ENCODE measurements around the gene TMEM94.

Gene TMEM94

DNA sequence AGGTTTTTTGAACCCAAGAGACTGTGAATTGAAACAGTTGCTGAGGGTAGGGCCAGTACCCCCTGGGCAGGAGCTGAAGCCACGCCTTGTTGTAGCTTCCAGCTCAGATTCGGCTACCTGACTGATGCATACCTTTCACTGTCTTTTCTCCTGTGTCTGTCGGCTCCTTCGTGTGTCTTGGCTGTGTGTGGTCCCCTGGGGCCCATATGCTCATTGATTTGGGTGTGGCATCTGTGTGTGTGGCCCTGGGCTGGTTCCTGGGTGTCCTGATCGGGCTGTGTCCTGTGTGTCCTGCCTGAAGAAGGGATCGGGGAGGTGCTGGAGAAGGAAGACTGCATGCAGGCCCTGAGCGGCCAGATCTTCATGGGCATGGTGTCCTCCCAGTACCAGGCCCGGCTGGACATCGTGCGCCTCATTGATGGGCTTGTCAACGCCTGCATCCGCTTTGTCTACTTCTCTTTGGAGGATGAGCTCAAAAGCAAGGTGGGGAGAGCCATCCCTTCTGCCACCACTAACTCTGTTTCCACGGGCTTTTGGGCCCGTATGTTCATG lies 38.0 kb downstream of the TMEM94 start:
- no peak for DNase-seq

- no peak for DNase-seq
These were observed 39.6 kb downstream of the TMEM94 start for GRCh38 chr17:75496005-75496404.

DNA sequence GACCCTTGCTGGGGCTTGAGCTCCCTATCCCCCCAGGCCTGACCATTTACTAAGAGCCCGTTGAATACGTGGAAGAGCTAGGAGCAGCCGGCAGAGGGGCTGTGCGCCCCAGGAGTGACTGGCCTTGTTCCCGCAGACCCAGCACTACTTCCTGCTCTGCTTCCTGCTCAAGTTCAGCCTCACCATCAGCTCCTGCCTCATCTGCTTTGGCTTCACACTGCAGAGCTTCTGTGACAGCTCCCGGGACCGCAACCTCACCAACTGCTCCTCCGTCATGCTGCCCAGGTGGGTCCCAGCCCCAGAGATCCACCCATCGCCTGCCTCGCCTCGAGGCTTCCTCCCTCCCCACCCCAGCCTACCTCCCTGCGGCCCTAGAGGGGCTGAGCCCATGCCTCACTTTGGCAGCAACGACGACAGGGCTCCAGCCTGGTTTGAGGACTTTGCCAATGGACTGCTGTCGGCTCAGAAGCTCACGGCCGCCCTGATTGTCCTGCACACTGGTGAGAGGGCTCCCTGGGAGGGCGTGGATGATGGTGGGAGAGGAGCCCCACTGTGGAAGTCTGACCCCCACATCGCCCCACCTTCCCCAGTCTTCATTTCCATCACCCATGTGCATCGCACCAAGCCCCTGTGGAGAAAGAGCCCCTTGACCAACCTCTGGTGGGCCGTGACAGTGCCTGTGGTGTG lies 41.7 kb downstream of the TMEM94 start:
- DNase-seq: no peak

GRCh38 chr17:75498726-75499213 lies 42.3 kb downstream of the TMEM94 start:
- DNase-seq: no peak

DNA sequence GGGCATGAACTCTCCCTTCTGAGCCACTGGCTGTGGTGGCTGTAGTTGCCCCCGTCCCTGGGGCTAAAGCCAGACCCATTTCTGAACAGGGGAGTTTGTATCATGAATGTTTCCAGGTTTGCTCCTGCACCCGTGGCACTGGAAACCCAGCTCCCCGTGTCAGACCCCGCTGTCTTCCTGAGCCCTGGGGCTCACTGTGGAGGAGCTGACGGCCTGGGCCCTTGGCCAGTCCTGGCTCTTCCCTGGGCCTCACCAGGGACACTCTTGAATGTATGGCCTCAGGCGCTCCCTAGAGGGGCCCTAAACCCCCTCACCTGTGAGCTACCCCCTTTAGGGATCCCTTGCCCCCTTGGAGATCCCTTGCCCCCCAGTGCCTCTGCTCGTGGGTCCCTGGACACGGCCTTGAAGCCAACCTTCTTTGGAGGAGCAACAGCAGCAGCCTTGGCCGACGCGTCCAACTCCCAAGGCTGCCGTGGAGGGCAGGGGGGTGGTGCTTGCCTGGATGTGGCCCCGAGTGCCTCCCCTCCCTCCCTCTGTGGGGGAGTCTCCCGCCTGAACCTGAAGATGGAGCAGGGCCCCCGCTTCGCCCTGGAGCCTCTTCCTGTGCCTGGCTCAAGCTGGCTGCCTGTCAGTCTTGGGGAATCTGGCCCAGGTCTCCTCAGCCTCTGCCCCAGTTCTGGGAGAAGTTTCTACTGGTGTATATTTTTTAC lies 43.0 kb downstream of the TMEM94 start:
- DNase-seq: peak in 3 of 58 donors; percentile 21 to 36 (median 28)

GRCh38 chr17:75500419-75501216 lies 44.2 kb downstream of the TMEM94 start:
- DNase-seq: no peak

DNA sequence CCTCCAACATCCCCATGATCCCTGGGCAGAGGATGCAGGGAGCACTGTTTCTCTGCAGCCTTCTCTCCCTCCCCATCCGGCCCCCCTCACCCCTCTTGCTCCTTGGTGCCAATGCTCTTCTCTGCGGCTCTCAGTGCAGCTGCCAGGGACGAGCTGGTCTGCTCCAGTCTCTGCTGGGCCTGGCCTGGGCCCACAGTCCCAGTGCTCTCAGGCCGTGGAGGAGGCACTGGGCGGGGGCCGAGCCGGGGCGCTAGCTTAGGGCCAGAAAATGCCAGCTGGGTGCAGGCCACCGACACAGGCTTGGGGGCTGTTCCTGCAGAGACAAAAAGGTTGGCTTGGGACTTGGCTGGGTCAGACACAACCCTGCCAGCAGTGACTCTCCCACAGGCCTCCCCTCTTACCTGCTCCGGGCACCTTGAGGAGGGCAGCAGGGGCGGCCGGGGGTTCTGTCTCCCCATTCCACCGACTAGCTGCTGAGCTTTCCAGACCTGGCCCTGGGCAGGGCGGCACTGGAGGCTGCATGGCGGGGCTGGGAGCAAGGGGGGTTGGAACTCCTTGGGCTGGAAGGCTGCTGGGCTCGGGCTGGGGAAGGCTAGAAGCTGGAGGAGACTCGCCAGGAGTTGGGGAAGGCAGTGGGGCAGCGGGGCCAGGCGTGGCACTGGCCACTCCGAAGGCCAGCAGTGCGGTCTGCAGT lies 45.1 kb downstream of the TMEM94 start:
- DNase-seq: peak in 56 of 58 donors; percentile 19 to 93 (median 78)

DNA sequence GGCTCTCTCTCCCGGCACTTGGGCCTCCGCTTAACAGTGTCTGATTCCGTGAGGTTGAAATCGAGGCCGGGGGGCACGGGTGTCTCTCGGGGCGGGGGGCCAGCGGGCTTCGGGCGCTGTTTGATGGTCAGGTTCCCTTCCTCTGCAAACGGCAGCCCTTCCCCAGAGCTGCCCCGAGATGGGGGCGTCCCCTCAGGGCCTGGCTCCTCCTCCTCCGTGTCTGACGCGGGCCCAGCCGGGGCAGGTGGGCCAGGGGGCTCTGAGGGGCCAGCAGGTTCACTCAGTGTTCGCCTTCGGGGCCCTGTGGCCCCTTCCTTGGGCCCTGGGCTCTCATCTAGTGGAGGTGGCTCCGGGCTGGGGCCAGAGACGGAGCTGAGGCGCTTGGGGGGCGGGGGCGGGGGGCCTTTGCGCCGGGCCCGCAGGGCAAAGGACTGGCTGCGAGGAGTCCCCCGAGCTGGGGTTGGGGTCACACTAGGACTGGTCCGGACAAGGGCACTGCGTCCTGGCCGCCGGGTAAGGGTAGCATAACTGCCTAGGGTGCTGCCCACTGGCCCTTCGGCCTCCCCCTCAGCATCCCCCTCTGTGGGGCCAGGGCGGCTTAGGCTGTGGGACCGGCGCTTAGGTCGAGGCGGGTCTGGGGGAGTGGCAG lies 45.8 kb downstream of the TMEM94 start:
- DNase-seq: no peak

- DNase-seq: no peak
These were observed 46.4 kb downstream of the TMEM94 start for GRCh38 chr17:75502721-75503329.

- DNase-seq: no peak
These were observed 47.0 kb downstream of the TMEM94 start for GRCh38 chr17:75503337-75503950.

DNA sequence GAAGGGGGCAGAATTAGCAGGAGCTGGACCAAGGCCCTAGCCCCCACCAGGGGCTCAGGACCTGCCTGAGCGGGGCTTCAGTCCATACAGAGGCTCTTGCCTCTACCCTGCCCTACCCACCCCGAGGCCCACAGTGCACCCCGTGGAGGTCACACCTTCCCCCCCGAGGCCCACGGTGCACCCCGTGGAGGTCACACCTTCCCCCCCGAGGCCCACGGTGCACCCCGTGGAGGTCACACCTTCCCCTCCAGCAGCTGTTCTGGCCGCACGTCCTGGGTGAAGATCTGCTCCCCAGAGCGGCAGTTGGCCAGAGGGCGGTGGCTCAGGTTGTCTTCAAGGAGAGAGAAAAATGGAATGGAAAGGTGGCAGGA lies 47.5 kb downstream of the TMEM94 start:
- DNase-seq: no peak

DNA sequence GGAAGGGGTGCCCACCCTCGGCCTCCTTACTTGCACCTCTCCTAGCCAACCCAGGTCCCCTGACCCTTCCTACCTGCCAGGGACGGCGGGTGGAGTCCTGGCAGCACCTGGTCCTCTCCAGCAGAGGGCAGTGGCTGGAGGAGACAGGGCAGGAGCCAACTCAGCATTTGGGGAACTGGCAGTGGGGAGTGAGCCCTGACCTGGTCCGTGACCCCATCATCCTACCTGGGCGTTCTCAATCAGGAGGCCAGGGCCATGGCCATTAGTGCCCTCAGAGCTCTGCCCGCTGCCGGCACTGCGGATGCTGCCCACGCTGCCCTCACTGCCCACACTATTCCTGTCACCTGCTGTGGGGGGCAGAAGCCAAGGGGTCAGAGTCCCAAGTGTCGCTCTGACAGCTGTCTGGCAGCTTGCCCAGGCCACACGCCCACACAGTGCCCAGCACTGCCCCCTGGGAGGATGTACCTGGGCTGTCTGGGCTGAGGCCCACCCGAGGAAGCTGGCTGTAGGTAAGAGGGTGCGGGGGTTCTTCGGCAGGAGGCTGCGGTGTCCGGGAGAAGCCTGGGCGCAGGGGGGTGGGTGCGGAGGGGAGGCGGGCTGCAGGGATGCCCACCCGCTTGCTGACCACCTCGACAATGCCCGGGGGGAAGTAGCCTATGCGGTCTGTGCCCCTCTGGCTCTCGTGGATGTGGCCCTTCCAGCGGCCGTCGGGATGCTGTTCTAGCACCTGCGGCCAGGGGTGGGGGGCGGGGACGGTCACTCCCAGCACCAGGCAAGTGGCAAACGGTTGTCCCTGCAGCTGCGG lies 48.1 kb downstream of the TMEM94 start:
- peak in 2 of 58 donors; percentile 15 to 26 for DNase-seq

DNA sequence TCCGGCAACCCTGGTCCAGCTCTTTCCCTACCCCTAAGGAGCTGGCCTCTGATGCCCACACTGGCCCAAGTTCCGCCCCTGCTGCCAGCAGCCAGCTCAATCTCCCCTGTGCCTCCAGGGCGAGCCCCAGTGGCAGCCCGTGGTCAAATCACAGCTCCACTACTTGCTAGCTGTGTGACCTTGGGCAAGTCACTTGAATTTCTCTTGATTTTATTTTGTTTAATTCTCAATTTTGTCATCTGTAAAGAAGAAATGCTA lies 48.6 kb downstream of the TMEM94 start:
- DNase-seq: no peak

DNA sequence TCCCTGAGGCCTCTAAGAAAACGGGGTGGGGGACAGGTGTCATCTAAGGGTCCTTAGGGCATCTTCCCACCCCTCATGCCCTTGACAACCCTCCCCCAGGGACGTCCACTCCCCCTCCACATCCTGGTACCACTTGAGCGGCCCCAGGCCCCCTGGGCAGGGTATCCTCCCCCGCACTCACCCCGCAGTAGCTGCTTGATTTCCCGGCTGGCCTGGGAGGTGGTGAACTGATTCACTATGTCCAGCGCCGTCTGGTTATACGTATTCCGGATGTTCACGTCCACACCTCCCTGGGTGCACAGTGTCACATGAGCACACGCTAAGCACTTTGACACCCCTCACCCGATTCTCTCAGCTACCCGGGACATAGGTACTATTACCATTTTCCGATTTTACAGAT lies 49.2 kb downstream of the TMEM94 start:
- DNase-seq: no peak

DNA sequence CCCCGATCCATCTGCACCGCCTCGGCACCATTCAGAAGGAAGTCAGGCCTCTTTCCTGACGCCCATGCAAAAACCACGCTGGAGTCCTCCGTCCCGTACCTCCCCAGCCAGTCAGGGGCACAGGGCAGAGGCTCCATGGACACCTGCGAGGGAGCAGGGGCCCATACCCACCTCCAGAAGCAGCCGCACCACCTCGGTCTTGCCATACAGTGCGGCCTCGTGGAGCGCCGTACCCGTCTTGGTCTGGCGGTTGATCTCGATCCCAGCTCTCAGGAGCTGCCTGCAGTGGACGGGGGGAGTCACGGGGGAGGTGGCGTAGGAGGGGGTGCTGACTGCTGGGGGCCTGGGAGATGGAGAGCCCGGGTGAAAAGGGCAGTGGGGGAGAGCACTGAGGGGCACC lies 49.7 kb downstream of the TMEM94 start:
- DNase-seq: no peak

DNA sequence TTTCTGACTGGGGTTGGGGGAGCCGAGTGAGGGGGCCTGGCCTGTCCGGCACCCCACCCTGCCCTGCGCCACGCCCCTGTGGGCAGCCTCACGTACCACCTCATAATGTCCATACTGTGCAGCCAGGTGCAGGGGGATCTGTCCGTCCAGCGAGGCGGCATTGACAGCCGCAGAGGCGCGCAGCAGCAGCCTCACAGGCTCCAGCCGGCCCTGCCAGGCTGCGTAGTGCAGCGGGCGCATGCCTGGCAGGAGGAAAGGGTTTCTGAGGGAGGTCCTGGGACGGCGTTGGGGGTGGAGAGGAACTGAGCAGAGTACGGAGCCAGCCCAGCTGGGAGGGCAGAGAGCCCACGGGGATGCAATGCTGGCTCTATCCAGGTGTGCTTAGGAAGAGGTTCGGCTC lies 50.5 kb downstream of the TMEM94 start:
- peak in 4 of 58 donors; percentile 21 to 55 (median 34) for DNase-seq

DNA sequence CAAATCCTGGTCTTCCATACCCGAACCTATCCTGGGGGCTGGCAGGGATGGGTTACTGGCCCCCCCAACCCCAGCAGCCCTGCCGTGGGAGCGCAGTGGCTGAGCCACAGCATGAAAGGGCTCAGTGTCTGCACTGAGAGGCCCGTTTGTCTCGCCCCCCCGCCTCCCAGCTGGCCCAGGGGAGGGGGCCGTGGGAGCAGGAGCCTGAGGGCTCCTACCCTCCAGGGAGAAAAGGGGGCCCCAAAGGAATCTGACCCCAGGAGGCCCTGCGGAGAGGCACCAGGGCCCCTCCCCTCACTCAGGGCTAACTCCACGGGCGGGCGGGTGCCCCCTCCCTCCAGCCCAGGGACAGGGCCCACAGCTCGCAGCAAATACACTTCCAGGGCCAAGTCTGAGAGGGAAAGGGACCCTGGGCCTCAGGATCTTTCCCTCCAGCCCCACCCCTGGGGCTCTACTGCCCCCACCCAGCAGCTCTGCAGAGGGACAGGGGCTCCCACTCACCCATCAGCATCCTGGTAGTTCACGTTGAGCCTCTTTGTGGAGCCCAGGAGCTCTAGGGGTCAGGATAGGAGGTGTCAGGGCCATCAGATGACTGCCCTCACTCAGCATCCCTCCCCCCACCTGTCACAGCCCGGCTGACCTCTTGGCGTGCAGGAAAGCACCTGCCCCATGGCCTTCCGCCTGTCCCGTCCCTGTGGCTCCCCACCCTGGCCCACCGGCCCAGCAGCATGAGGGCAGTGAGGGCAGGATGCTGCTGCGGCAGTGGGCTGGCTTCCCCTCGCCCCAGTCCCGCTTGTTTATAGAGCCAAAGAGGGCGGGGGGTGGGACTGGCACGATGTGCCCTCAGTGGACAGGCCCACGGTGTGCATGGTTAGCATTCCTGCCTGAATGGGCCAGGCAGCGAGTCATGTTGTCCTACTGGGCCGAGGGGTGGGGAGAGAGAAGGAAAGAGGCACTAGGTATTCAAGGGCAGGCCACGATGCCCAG lies 51.6 kb downstream of the TMEM94 start:
- DNase-seq: peak in 54 of 58 donors; percentile 23 to 91 (median 74)

GRCh38 chr17:75508931-75509361 lies 52.5 kb downstream of the TMEM94 start:
- peak in 4 of 58 donors; percentile 19 to 50 (median 38) for DNase-seq
